DOHH2 (cell line): Measurements from ENCODE around the gene TAF11L6.
"Not testable (repeated sequence)": the region's sequence is repeated elsewhere in the genome, so short reads cannot be mapped to it uniquely, and the experiment has no call there.

ENCODE experiments used
- CTCF ChIP-seq: fragments of 200-600 bp; sonication (generic); IDR thresholded peaks from one replicate; pipeline ENCODE4 v1.5.1; 2014; ENCODE audit warnings: antibody characterized with exemption, mild to moderate bottlenecking, low read depth, low read length; ENCODE audit not compliant: poor library complexity, severe bottlenecking
- EZH2phosphoT487 ChIP-seq: fragments of 200-600 bp; sonication (generic); IDR thresholded peaks from 2 replicates; pipeline ENCODE4 v1.6.1; 2017; ENCODE audit warnings: borderline replicate concordance, mild to moderate bottlenecking, antibody characterized with exemption, low read length, moderate library complexity, mixed read lengths

GRCh38 chr5:17486464-17487173 lies 41.9 kb upstream of the TAF11L6 start:
- TF ChIP-seq CTCF, EZH2phosphoT487: not testable (repeated sequence)
